ENCODE measurements around the gene NT5E.
"Not testable (repeated sequence)": the region's sequence is repeated elsewhere in the genome, so short reads cannot be mapped to it uniquely, and the experiment has no call there.

NT5E gene

DNA sequence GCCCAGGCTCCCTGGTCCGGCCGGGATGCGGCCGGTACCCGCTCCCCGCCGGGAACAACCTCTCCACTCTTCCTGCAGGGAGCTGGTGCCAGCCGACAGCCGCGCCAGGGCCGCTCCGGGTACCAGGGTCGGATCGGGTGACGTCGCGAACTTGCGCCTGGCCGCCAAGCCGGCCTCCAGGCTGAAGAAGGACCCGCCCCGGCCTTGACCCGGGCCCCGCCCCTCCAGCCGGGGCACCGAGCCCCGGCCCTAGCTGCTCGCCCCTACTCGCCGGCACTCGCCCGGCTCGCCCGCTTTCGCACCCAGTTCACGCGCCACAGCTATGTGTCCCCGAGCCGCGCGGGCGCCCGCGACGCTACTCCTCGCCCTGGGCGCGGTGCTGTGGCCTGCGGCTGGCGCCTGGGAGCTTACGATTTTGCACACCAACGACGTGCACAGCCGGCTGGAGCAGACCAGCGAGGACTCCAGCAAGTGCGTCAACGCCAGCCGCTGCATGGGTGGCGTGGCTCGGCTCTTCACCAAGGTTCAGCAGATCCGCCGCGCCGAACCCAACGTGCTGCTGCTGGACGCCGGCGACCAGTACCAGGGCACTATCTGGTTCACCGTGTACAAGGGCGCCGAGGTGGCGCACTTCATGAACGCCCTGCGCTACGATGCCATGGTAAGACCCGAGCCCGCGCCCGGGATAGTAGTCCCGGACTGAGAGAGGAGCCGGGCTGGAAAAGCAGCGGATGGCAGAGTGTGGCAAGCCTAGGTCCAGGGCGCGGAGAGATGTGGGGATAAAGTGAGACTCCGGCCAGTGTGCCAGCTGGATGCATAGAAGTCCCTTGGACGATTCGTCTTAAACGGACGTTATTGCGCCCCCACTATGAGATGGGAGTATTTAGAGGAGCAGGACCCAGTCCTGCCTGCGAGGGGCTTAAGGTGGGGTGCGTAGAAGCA is at the start of gene NT5E:
NT5E (plus strand) TSS at position 266 of the 942 bp plus-strand sequence; CDS start at position 323, 57 bp downstream.
- peak; percentile 35 for DNase-seq

- no peak for DNase-seq
These were observed 49.6 kb upstream of the NT5E start for GRCh38 chr6:85400331-85400730.

GRCh38 chr6:85401186-85402021 is 48.5 kb upstream of the NT5E start:
- no peak for DNase-seq

DNA sequence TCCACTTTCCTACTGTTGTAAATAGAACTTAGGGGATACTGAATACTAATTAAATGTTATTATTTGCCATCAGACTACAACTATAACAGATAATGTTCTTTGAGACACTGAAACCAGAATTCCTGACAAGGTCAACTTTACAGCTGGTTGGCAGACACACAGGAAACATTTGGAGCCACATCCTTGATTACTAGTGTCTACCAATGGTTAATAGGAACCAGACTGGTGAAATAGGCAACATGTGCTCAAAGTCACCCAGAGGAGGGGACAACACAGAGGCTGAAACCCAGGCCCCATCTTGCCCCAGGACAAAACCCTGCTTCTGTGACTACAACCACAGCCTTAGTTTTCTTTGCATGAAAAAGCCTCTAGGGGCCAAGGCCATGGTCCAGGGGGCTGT is 47.8 kb upstream of the NT5E start:
- DNase-seq, result no peak

GRCh38 chr6:85402922-85403321 is 47.0 kb upstream of the NT5E start:
- DNase-seq, result no peak

DNA sequence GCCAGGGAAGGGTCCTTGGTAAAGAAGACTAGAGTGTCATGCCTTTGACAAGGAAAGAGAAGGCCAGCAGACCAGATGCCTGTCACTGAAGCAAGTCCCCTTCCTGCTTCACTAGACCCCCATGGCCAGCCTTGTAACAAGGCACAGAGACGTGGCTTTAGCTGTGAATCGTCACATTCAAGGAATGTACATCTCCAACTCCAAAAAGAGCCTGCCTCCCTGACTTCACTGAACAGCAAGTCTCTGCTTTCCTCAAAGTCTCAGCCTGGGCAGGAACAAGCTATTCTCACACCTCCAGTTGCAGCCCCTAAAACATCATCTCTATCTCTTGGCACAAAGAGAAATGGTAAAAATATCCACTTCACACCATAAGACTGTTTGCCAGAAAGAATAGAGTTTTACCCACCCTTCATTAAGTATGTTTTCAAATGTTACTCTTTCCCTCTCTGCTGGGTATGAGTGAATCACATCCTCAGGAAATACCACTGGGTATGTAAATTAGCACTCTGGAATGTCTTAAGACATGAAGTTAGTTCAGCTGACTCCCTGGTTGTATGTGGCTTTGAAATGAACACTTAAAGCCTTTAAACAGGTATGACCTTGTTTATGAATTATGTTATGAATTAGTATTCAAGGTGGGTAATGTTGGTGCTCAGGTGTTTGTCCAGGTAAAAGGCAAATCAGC is 46.4 kb upstream of the NT5E start:
- no peak for DNase-seq

- not testable (repeated sequence) for DNase-seq
These were observed 45.8 kb upstream of the NT5E start for GRCh38 chr6:85404016-85404563.

DNA sequence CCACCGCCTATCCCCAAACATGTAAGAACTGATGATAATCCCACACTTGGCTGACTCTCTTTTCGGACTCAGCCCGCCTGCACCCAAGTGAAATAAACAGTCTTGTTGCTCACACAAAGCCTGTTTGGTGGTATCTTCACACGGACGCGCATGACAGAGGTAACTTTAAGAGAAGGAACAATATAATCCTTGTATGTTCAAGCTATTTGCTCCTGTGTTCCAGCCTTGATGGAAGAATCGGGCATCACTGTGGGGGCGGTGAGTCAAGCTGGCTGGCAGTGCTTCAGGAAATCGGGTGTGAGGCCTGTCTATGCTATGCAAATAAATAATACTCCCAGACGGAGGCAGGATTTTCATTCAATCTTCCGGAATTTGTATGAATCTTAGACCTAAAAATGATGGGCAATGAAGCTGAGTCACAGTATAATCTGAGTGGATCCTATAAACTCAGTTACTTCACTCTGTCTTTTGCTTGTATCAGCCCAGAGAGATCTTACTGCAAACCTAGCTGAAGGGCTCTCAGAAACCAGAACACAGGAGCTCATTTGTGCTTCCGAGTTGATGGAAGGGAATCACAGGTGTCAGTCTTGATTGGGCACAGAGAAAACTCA is 45.2 kb upstream of the NT5E start:
- no peak for DNase-seq

GRCh38 chr6:85405175-85405852 is 44.6 kb upstream of the NT5E start:
- DNase-seq, result no peak

GRCh38 chr6:85405853-85406198 is 44.1 kb upstream of the NT5E start:
- DNase-seq, result no peak

DNA sequence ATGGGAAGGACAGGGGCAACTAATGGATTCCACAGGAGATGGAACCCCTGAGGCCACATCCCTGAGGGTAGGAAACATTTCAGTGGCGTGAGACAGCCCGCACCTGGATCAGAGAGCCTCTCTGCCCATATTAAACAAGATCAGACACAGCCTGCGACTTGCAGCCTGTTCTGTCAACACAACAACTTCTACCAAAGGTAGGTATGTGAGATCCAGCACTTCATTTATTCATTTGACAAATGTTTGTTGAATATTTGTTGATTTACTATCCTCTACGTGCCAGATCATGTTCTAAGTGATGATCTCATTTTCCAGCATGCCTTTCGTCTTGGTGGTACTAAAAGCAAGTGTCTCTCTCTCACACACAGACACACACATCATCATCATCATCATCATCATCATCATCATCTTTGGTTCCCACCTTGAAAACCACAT is 43.2 kb upstream of the NT5E start:
- no peak for DNase-seq

- DNase-seq, result no peak
These were observed 41.8 kb upstream of the NT5E start for GRCh38 chr6:85408039-85408438.

- no peak for DNase-seq
These were observed 36.9 kb upstream of the NT5E start for GRCh38 chr6:85412911-85413430.

GRCh38 chr6:85416049-85416448 is 33.8 kb upstream of the NT5E start:
- DNase-seq, result no peak

DNA sequence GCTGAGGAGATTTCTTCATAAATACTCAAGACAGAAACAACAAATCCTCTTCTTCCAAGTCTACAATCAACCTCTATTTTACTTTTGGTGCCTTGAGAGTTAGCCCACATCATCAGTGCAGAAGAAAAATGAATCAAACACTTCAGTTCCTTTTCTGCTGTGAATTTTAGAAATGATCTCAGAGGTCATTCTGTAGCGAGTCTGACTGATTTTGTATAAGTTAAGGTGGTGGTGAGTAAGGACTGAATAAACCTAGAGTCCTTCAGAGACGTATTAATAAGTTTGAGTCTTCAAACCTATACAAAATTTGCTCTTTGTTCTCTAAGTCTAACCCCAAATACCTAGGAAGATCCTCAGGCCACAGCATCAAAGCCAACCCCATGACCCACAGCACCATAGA is 33.1 kb upstream of the NT5E start:
- no peak for DNase-seq

GRCh38 chr6:85417336-85417735 is 32.5 kb upstream of the NT5E start:
- no peak for DNase-seq

DNA sequence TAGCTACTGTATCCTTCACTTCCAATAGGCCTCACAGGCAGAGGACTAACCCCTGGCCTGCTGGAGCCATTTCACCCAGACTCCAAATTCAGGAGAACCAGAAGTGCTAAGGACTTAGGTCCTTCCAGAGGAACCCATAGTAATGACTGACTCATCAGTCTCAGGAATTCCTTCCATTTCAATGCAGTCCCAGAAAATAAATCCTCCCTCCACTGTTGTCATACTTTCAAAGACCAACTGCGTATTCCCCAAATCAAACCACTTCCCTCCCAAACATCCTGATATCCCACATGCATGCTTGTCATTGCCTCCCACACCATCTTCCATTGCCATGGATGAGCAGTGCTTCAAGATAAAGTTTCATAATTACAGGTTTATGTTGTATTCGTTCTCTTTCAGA is 31.8 kb upstream of the NT5E start:
- no peak for DNase-seq

- DNase-seq, result no peak
These were observed 30.7 kb upstream of the NT5E start for GRCh38 chr6:85419046-85419759.

DNA sequence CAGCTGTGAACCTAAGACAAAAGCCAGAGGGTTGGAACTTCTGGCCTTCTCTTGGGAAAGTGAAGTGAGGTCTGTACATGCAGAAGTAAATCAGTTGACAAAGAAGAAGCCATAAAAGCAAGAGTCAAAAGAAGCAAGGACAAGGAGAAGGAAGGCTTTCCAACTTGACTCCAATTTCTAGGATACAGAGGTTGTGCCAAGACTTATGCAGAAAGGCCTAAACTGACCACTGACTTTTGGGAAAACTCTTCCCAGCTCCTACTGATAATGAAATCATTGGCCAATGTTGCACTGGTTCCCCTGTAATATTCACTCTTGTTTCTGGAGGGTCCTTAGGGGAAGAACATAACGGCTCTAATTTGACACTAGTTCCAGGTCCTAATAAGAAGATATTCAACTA is 29.3 kb upstream of the NT5E start:
- DNase-seq, result no peak

DNA sequence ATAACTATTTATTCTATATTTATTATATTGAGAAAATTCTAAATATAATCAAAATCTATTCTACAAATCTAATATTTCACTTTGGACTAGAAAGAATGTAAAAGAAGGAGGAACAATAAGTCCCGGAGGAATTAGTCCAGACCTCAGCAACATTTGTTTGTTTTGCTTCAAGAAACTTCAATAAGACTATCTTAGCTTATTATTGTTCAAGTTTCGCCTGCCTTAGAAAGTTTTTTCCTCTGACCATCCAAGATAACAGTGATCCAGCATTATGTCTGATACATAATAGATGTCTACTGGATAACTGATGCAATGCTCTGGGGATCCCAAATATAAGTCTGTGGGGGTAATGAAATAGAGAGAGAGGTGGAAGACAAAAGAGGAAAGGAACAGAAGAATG is 28.7 kb upstream of the NT5E start:
- DNase-seq, result no peak

DNA sequence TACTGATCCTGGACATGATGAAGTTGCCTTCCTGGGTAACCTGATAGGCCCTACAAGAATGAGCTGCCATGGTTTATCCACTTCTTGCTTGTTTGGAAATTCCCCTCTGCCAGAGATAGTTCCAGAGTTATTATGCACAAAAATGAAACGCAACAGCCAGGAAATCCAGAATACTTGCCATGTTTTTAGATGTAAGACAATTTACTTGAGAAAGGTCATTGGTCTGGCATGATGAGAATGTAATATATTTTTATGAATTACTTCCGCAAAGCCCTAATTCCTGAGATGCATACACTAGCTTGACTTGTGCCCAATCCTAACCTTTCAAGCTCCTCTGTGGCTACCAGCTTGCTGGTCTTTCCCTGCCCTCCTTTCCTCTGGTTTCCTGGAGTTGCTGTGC is 27.9 kb upstream of the NT5E start:
- DNase-seq, result no peak

All from hematopoietic multipotent progenitor cell treated with erythropoietin and hydrocortisone succinate and interleukin-3 and kit ligand, for 6 days (in vitro differentiated cells).